CD1c-positive myeloid dendritic cell (primary cell): Measurements from ENCODE around the gene EIF3C.
"Not testable (repeated sequence)": the region's sequence is repeated elsewhere in the genome, so short reads cannot be mapped to it uniquely, and the experiment has no call there.

Experiments used
- DNase-seq: peaks from one replicate; pipeline ENCODE4 v3.0.0-alpha.2; 2016; ENCODE audit errors: extremely low spot score

EIF3C gene

DNA sequence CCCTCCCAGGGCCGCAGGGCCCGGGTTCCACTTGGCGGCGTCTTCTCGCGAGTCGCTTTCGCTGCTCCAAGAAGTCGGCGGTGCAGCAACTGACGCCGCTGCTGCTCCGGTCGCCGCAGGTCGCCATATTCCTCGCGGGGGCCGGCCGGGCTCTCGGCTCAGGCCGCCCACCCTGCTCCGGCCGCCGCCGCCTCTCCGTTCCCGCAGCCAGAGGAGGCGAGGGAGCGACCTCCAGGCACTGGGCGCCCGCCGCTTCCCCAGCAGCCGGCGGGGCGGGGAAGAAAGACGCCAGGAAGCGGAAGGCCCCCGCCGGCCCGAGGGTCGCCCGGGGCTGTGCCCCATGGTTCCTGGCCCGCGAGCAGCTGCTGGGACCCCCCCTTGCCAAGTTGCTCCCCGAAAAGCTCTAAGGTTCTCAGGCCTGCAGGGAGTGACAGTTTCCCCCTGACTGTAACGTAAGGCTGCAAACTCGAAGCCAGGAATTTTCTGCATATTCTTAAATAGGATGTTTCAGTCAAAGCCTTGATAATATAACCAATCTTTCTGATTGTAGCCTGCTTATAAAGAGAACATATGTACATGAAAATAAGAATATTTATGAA, 39.3 kb downstream of the EIF3C start:
- DNase-seq = not testable (repeated sequence)

DNA sequence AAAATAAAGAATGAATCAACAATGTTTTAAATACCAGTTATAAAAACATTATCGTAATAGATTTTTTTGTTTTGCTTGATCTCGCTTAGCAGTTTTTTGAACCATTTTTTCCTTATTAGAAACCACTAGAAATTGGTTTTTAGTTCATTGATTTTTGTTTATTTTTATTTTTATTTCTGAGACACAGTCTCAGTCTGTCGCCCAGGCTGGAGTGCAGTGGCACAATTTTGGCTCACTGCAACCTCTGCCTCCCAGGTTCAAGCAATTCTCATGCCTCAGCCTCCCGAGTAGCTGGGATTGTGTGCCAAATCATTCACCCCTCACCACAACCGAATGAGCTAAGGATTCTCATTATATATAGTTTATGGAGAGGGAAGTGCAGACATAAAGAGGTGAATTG, 40.2 kb downstream of the EIF3C start, which contains the start of gene NPIPB9:
Gene NPIPB9 (plus strand): TSS at position 301 of the 400 bp plus-strand sequence.
- not testable (repeated sequence) for DNase-seq

DNA sequence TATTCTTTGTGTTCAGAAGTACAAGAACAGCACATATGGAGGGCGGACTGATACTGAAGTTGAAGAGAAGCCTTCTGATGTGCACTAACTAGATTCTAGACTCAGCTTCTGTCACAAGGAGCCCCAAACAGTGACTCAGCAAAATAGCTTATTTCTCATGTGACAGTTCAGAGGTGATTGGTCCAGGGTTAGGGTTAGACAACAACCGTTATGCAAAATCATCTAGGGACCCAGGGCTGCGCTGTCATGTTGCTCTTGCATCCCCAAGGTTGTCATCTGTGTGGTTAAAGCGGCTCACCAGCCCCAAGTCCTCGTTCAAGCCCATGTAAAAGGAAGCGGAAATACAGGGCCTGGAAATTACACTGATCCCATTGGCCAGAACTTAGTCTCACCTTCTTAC, 70.4 kb downstream of the EIF3C start:
- DNase-seq = not testable (repeated sequence)

DNA sequence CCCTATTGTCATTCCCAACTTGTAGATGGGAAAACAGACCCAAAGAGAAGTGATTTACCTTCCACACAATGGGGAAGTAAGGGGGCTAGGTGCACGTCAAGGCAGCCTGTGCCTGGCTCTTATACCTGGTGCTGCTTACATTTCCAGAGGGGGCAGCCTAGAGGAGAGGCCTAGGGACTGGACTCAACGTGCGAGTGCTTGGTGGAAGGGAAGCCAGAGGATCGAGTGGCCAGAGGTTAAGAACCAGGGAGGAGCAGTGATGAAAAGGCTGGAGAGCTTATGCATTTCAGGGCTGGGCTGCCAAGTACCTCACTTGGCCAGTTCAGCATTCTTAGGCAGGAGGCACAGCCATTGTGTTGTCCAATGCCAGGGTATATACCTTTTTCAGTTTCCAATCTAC, 71.1 kb downstream of the EIF3C start:
- DNase-seq = not testable (repeated sequence)
